GM19023 (cell line): ENCODE measurements around the gene LRFN5.
"Not testable (repeated sequence)": the region's sequence is repeated elsewhere in the genome, so short reads cannot be mapped to it uniquely, and the experiment has no call there.

ENCODE experiments used
- ATAC-seq: cut with Tn5 transposase; IDR thresholded peaks from one replicate; pipeline ENCODE4 v1.9.1; 2021; ENCODE audit warnings: mild to moderate bottlenecking, moderate library complexity; ENCODE audit not compliant: unreplicated experiment

The LRFN5 gene

DNA sequence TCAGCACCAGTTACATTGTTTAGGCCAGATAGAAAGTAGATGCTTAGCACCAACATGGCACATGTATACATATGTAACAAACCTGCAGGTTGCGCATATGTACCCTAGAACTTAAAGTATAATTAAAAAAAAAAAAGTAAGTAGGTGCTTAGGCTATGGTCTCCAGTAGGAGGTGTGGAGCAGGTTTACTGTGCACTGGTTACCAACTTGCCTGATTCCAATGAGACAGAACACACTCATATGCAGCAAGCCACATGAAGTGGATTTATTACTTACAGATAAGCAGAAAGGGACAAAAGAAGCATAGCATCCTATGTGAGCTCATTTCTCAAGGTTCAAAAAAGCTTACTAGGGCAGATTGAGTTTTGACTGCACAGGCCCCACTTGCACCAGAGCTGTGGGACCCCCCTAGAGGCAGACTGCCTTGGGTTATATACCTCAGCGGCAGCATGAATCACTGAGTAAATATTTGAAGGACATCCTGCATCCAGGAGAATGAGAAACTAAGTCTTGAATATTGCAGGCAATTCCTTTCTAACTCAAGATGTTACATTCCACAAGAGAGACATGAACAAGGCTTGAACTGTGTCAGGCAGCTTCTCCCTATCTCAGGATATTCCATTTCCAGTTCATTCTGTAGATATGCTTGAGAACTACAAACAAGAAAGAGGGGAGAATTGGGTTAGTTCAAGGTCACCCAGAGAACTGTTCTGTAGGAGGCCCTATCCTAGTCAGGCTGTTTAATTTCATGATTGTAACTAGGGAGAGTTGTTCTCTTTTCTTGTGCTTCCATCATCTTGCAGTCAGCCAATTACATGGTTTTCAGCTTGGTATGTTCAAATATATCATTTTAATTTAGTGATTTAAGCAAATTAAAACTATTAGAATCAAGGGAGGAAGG lies 30.1 kb downstream of the LRFN5 start:
- no peak for ATAC-seq

DNA sequence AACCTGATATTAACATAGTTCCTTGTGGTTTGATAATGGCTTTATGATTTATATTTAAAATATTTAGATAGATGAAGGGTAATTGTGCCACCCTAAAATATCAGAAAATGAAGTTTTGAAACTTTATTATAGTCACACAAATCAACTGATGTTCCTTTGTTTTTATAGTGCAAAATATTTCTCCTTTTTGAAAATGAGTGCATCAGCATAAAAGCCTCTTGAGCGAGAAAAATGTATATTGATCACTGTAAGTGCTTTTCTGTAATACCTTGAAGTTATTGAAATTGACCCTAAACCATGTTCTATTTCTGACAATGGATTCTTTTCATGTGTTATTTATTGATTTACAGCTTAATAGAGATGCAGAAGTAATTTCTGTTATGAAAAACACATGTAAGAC lies 35.0 kb downstream of the LRFN5 start:
- no peak for ATAC-seq

DNA sequence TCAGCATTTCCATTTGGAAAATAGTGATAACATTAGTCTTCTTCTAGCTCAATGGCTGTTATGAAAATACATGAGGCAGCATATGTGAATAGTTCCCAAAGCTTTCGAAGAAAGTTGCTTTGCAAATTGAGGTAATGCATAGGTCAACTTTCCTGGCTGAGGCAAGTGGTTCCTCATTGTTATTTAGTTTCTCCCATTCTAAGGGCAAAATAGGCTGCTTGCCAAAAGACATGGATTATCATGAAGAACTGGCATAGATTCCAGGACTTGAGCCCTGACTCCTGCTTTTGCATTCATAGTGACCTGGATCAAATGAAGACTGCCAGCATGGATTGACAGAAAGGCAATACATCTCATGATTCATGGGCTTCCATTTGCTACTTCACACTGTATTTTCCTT lies 35.7 kb downstream of the LRFN5 start:
- no peak for ATAC-seq

DNA sequence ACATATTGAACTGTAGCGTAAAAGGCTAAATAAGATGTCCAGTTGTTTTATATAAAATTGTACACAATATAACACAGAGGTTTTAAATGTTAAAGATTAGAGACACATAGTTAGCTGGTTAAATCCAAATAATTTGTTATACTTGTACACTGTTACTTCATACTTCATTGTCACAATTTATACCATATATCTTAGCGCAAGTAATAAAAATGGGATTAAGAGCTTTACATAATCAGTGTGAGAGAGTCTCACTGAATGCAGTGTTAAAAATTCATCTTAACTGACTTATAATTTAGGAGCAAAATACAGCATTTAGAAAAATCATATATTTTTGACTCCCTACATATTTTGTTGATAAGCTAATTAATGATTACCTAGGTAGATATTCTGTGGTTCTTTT lies 36.1 kb downstream of the LRFN5 start:
- ATAC-seq, result no peak

DNA sequence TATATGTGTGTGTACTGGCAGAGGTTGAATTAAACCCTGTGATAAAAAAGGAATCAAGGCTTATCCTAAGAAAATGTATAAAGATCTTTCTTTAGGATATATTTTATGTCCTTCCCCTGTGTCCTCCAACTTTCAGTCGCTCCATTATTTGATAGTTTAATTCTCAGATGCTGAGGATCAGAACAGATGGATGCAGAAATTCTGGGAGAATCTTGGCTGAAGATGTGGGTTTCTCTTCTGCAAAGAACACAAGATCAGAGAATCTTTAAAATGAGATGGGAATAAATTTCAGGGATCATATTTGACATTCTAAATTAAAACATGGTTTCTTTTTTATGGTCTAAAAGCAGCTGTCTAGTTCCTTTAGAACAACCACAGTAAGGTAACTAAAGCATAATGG lies 37.9 kb downstream of the LRFN5 start:
- no peak for ATAC-seq

DNA sequence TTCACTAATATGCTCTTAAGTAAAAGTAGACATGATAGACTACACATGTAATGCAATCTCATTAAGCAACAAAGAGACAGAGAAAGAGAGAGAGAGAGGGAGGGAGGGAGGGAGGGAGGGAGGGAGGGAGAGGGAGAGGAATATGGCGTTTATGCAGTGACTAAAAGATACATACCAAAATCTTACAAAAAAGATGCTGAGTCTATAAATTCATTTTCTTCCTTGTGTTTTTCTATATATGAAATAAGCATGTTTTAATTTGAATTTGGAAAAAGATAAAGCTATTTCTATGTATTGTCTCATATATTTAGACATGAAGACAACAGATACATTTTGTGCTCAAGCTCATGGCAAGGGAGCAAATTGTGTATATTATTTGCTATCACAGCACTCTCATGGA lies 44.1 kb downstream of the LRFN5 start:
- no peak for ATAC-seq

DNA sequence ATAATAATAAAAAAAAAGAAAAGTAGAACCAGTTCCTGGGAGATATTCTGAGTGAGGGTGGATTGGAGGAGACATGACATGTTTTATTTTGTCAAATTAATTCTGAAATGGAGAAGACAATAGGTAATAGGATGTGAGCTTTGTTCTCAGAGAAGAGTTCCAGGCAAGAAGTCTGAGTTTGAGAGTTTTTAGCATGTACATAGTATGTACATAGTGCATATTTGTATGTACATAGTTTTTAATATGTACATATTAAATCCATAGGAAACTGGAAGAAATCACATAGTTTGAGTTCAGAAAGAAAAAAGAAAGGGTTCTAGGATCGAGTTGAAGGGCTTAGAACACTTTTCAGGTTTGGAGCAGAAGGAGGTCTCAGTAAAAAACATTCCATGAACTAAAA lies 47.5 kb downstream of the LRFN5 start:
- no peak for ATAC-seq

DNA sequence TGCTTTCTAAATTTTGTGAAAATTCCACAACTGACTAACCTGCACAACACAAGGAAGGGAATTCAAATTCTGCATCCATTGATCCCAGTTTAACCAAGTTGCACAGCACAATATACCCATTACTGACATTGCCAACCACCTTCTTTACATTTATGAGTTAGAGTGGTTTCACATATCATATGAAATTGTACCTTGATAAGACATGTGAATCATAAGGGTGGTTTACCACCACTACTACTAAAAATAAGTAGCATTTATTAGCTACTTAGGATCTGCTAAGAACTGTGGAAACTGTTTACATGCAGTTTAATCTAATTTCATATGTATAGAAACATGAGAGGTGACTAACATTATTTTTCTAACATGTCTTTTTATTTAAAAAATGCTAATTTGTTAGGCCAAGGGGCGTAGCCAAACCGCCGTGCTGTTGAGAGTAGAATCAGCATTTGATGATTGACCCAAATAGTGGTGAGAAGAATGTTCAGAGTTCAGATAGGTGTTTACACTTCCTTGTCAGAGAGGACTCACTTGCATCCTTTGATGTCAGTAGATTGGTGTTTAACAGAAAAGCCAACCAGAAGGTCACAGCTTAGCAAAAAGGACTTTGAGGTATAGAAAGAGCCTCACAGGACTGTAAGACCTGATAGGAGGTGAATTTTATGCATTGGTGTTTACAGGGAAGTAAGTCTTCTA lies 56.2 kb downstream of the LRFN5 start:
- ATAC-seq, result no peak

DNA sequence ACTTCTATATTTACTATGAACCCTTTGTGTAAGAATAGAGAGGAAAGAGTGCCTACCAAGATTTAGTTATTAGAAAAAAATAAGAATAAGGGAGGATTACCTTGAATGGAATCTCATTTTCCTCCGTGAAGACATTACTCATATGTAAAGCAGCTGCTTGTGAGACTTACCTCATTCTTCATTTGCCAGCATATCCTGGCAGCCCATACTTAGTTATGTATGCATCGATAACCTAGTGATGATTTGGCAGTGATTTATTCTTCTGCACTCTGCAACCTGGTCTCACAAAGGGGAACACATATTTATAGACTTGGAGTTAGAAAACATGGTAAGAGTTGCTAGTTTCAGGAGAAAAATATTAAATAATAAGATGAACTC lies 56.8 kb downstream of the LRFN5 start:
- ATAC-seq, result no peak

DNA sequence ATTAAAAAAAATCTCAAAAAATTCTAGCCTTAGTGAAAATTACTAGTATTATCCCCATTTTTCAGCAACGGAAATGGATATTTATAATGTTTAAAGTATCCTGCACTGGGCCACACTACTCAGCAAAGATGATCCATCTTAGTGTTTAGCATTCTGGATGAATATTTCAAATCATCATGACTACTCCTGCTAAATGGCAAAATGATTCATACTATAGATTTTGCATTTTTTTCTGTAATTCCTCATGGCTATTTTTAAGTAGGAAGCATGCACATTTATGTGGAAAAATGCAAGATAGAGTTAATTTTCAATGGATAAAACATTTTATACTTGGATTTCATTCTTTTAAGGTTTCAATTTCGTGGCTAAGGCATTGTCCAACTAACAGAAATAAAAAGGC lies 59.6 kb downstream of the LRFN5 start:
- no peak for ATAC-seq

DNA sequence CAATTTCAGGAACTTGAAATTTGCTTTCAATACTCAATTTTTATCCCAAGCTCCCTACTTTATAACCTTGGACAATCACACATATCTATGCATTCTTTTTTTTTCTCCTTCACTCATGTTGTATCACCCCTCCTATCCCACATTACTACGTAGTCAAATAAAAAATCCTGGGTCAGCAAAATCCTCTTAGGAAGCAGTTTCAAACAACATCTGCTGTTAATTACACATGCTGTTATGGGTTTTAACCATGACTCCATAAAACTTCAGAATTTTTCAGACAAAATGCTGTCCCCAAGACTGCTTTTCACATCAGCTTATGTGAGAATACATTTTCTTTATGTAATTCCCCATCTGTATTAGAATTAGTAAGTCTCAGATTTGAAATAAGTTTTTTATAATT lies 61.7 kb downstream of the LRFN5 start:
- no peak for ATAC-seq

DNA sequence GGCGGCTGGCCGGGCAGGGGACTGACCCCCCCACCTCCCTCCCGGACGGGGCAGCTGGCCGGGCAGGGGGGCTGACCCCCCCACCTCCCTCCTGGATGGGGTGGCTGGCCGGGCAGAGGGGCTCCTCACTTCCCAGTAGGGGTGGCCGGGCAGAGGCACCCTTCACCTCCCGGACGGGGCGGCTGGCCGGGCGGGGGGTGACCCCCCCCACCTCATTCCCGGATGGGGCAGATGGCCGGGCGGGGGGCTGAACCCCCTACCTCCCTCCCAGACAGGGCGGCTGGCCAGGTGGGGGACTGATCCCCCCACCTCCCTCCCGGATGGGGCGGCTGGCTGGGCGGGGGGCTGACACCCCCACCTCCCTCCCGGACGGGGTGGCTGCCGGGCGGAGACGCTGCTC lies 66.9 kb downstream of the LRFN5 start:
- ATAC-seq, result not testable (repeated sequence)

DNA sequence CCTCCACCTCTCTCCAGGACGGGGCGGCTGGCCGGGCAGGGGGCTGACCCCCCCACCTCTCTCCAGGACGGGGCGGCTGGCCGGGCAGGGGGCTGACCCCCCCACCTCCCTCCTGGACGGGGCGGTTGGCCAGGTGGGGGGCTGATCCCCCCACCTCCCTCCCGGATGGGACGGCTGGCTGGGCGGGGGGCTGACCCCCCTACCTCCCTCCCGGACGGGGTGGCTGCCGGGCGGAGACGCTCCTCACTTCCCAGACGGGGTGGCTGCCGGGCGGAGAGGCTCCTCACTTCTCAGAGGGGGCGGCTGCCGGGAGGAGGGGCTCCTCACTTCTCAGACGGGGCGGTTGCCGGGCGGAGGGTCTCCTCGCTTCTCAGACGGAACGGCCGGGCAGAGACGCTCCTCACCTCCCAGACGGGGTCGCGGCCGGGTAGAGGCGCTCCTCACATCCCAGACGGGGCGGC lies 67.9 kb downstream of the LRFN5 start:
- ATAC-seq, result not testable (repeated sequence)

DNA sequence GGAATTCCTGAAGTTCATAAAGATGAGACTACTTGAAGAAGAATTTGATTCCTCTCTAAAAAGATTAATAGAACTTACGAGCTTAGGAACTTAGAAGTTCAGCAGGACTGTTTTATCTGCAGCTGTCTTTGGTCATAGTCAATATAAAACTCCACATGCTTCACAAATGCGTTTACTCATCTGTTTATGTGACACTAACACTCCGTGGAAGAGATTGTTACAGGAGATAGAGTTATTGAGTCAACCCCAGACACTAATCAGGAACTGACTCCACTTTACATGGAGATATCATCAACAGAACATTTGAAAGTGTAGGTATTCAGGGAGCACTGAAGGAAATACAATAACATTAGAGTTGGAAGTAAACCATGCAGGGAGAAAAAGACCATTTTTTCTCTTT lies 92.8 kb downstream of the LRFN5 start:
- ATAC-seq, result no peak

DNA sequence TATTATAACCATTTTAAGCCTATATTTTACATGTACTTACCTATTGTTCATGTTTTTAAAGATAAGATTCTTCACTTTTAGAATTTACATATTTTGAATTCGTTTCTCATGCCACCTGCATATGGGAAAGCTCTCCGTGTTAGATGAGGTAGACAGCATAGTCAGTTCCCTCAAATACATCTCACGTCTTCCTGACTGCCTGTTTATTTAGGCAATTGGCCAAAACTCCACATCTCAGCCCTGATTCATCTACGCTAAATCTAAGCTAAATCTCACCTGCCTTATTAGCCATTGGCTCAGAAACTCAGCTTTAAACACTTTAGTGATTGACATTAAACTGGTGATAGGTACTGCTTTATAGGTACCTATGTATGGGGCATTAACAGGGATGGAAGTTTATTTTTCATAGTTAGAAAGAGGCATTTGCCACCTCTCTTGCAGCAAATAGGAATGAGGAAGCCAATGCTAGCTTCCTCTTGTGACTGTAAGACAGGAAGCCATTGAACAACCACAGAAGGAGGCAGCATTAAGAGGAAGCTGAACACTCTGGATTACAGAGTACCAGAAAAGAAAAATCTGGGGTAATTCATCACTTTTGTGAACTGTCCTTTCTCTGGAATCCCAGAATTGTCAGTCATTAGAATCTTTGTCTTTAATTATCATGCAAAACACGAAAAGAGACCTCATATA lies 111.9 kb downstream of the LRFN5 start:
- no peak for ATAC-seq

DNA sequence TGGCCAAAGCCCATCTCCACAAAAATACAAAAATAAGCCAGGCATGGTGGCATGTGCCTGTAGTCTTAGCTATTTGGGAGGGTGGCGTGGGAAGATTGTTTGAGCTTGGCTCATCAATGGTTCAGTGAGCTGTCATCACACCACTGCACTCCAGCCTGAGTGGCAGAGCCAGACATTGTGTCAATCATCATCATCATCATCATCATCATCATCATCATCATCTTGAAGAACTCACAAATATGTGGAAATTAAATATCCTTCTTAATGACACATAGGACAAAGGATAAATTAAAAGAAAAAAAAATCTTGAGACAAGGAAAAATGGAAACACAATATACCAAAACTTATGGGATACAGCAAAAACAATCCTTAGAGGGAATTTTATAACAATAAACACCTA lies 132.5 kb downstream of the LRFN5 start:
- ATAC-seq, result no peak

DNA sequence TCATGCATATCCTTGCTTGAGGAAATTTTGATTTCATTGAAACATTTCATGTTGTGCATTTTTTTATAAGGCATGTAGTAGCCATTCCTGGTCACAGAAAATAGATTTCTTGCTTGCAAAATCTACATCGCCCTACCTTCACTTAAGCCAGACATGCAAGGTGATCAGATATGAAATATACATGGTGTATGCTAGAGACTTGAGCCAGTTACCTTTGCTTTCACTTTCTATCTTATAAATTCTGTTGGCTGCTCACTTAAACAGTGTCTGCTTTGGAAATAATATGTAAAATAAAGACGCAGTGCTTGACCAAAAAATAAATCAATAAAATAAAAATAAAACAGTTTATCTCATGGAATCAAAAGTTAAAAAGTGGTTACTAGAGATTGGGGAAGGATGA lies 136.5 kb downstream of the LRFN5 start:
- ATAC-seq, result no peak

DNA sequence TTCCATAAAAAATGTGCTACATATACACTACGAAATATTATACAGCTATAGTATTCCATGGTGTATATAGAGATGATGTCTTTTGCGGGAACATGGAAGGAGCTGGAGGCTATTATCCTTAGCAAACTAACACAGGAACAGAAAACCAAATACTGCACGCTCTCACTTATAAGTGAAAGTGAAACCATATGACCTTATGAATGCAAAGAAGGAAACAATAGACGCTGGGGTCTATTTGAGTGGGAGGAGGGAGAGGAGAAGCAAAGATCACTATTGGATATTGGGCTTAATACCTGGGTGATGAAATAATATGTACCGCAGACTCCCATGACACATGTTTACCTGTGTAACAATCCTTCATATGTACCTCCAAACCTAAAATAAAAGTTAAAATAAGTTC lies 142.8 kb downstream of the LRFN5 start:
- ATAC-seq, result peak; percentile 89

DNA sequence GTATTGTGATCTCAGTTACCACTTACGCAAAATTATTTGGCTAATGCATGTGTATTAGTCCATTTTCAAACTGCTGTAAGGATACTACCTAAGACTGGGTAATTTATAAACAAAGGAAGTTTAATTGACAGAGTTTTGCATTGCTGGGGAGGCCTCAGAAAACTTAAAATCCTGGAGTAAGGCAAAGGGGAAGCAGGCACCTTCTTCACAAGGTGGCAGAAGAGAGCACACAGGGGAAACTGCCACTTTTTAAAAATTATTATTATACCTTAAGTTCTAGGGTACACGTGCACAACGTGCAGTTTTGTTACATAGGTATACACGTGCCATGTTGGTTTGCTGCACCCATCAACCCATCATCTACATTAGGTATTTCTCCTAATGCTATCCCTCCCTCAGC lies 143.9 kb downstream of the LRFN5 start:
- not testable (repeated sequence) for ATAC-seq

DNA sequence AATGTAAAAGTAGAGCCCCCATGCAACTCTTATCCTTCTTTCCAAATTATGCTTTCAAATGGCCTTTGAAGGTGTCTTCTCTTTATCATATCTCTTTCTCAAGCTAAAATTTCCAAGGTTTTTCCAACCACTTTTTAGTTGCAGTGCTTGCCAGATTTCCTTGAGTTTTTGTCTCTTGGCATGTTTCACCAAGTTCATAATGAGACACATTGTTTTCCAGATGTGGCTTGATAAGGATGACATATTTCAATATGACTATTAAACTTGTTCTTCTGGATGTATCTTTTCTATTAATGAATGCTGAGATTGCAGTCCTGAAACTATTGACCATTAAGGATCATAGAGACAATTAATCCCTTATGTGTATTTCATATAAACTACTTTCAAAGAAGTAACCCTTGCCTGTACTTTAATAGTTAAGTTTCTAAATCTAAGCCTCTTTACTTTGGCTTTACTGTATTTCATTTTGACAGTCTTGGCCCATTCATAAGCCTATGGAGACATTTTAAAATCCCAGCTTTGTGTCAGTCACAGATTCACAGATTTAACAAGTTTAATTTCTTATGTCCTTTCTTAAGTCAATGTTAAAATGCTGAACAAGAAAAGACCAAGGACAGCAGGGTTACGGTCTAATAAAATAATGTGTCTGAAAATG lies 151.5 kb downstream of the LRFN5 start:
- no peak for ATAC-seq

DNA sequence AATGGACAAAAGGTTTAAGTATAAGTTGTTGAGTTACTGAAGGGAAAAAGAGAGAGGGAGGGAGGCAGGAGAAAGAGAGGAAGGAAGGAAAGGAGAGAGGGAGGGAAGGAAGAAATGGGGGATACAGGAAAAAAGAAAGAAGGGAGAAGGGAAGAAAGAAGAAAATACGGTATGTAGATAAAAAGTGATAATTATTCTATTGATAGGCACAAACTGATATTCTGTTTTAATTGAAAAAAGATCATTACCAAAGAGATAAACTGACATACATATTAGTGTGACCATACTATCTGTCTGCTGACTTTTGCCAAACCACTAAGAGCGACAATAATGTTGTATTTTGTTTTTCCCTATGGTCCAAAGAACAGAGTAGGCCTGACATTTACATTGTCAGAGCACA lies 154.5 kb downstream of the LRFN5 start:
- ATAC-seq, result no peak
